Epithelial cell of proximal tubule (primary cell): Measurements from ENCODE around the gene CYP4Z1. TPM values are rescaled to one million over a fixed set of nuclear protein-coding genes. Genes with fewer than 3 reads are reported as not detected.

Source experiments
- DNase-seq: peaks from one replicate; pipeline ENCODE4 v3.0.0-alpha.2; 2011; ENCODE audit warnings: low read depth
- H3K4me3 ChIP-seq: 2 replicates; pipeline ENCODE4 v1.5.1; 2011; ENCODE audit warnings: low read depth, mild to moderate bottlenecking, low read length
- total RNA-seq: library from RNA; depleted of rRNA; stranded (reverse); fragments of >200 nt; gene quantifications from 2 replicates; pipeline ENCODE4 v1.2.3, GENCODE V29; 2015
- TF ChIP-seq, protein P1 (sequence below): conservative IDR thresholded peaks from 2 replicates; pipeline ENCODE4 v1.5.1; 2012; ENCODE audit warnings: low read depth, mild to moderate bottlenecking, low read length

CYP4Z1 gene
- total RNA-seq, 1 donor from 2014 or later, result not detected

DNA sequence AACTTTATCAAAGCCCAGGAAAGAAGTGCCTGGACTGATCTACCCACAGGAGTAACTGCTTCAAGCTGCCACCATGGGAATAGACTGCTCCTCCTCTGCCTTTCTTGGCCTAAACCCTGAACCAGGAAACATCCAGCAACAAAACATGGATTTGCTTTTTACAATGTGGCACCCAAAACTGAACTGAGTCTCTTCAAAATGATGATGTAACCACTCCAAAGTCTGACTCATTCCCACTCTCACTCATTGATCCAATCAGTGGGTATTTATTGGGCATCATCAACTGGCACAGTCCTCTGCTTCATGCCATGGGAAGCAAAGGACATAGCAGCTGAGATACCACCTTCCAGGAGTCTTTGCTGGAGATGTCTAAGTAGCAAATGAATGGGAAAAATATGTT, 93.7 kb downstream of the CYP4Z1 start:
- no peak for DNase-seq
- TF ChIP-seq, protein P1, sequence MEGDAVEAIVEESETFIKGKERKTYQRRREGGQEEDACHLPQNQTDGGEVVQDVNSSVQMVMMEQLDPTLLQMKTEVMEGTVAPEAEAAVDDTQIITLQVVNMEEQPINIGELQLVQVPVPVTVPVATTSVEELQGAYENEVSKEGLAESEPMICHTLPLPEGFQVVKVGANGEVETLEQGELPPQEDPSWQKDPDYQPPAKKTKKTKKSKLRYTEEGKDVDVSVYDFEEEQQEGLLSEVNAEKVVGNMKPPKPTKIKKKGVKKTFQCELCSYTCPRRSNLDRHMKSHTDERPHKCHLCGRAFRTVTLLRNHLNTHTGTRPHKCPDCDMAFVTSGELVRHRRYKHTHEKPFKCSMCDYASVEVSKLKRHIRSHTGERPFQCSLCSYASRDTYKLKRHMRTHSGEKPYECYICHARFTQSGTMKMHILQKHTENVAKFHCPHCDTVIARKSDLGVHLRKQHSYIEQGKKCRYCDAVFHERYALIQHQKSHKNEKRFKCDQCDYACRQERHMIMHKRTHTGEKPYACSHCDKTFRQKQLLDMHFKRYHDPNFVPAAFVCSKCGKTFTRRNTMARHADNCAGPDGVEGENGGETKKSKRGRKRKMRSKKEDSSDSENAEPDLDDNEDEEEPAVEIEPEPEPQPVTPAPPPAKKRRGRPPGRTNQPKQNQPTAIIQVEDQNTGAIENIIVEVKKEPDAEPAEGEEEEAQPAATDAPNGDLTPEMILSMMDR, result no peak
- H3K4me3 ChIP-seq, result no peak overlapping the region

GRCh38 chr1:47161298-47162040, 94.4 kb downstream of the CYP4Z1 start:
- no peak for DNase-seq
- H3K4me3 ChIP-seq, result no peak overlapping the region
- TF ChIP-seq, protein P1, result no peak

GRCh38 chr1:47164552-47164951, 97.5 kb downstream of the CYP4Z1 start:
- no peak for DNase-seq
- H3K4me3 ChIP-seq, result no peak overlapping the region
- TF ChIP-seq, protein P1, result no peak

Other genes starting within 250 kb of the CYP4Z1 start
- gene CYP4A11, start 125.8 kb upstream of the CYP4Z1 start, total RNA-seq, result not detected in 2 replicates
- 0.46 TPM in 1 of 2 replicates, not detected in the other for gene CYP4X1, start 43.6 kb upstream of the CYP4Z1 start, total RNA-seq
- not detected in 2 replicates for gene CYP4A22, start 70.2 kb downstream of the CYP4Z1 start, total RNA-seq
- gene PDZK1IP1, start 122.8 kb downstream of the CYP4Z1 start, total RNA-seq, result 14.3 and 43.2 TPM in 2 replicates
- 0.69 and 1.4 TPM in 2 replicates for gene TAL1, start 165.0 kb downstream of the CYP4Z1 start, total RNA-seq
- gene STIL, start 246.9 kb downstream of the CYP4Z1 start, total RNA-seq, result 17.3 and 26.8 TPM in 2 replicates